ENCODE measurements around the gene AEBP1.

Gene AEBP1

DNA sequence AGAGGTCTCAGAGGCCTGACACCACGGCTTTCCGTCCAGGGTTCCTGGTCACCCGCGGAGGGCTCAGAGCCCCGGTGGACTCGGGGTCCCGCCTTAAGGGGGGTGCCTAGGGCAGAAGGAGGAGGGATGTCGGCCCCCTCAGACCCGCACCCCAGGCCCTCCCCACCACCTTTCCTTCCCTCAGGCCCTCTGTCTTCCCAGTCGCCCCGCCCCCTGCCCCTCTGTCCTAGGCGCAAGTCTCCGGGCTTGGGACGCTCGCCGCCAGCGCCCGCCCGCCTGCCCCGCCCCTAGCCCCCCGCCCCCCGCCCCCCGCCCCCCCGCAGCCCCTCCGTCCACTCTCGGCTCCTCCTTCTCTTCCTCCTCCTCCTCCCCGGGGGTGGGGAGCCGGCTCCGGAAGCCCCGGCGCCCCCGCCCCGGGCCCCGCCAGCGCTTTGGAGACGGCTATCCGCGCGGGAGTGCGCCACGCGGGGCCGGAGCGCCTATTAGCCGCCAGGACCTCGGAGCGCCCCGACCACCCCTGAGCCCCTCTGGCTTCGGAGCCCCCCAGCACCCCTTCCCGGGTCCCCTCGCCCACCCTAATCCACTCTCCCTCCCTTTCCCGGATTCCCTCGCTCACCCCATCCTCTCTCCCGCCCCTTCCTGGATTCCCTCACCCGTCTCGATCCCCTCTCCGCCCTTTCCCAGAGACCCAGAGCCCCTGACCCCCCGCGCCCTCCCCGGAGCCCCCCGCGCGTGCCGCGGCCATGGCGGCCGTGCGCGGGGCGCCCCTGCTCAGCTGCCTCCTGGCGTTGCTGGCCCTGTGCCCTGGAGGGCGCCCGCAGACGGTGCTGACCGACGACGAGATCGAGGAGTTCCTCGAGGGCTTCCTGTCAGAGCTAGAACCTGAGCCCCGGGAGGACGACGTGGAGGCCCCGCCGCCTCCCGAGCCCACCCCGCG lies at the start of gene AEBP1:
TSS of gene AEBP1 (plus strand) at position 423 of the 937 bp plus-strand sequence. CDS start at position 744, 321 bp downstream.
- no peak for DNase-seq

DNA sequence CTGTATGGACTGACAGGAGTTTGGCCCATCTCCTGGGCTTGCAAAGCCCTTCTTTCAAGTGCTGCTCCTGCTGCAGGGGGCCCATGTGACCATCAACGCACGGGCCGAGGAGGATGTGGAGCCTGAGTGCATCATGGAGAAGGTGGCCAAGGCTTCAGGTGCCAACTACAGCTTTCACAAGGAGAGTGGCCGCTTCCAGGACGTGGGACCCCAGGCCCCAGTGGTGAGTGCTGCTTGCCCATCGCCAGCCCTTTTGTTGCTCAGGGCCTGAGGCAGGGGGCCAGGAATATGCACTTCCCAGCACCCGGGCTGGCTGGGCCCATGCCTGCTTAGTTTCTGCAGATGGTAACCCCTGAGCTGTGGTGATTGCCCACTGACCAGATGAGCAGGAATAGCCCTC lies 47.5 kb upstream of the AEBP1 start:
- DNase-seq, result no peak

DNA sequence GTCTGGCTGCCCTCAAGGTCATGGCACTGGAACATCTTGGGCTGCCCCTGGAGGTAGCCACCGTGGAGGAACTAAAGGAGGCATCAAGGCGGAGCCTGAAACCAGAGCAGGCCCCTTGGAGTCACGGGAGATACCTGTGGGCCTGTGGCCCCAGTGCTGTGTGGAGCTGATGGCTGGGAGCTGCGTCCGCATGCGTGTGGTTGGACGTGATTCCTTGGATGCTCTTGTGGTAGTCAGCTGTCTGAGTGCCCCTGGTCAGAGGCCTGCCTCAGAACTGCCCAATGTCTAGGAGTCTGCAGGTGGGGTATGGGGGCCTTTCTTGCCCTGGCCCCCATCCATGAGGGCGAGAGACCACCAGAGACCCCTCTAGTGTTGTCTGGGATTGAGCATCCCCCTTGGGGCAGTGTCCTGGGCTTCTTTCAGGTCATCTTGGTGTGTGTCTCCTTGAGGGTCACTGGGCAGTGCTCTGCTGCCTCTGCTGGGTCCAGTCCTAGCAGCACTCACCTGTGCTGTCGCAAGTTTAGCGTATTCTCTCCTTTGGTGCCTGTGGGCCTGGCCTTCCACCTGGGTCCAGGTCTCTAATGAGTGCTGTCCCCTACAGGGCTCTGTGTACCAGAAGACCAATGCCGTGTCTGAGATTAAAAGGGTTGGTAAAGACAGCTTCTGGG lies 46.8 kb upstream of the AEBP1 start:
- DNase-seq, result no peak

DNA sequence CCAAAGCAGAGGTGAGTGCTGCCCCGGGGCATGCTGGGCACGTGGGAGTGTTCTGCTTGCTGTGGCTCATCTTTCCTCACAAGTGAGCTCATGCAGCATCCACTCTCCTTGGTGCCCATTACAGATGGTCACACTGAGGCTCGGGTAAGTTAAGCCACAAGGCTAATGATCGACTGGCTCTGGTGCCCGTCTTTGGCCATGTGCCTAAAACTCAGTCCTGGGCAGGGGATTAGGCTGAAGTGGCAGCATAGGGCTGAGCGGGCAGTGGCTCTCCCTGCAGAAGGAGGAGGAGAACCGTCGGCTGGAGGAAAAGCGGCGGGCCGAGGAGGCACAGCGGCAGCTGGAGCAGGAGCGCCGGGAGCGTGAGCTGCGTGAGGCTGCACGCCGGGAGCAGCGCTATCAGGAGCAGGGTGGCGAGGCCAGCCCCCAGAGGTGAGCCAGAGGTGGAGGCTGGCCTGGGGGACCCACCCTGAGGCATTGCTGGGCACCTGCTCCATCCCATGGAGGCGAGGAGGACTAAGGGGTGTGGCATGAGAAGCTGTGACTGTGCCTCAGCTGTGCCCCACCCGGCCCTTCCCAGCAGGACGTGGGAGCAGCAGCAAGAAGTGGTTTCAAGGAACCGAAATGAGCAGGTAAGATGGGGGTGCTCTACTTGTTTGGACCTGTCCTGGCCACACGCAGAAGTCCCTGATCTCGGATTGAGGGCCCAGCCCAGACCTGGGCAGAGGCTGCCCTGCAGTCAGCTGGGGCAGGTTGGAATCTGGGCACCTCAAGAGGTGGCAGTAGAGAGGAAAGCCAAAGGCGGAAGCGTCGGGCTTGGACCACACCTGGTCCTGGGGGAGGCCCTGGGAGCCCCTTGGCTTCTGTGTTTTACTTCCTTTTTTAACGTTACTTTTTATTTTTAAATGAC lies 46.0 kb upstream of the AEBP1 start:
- DNase-seq, result no peak

DNA sequence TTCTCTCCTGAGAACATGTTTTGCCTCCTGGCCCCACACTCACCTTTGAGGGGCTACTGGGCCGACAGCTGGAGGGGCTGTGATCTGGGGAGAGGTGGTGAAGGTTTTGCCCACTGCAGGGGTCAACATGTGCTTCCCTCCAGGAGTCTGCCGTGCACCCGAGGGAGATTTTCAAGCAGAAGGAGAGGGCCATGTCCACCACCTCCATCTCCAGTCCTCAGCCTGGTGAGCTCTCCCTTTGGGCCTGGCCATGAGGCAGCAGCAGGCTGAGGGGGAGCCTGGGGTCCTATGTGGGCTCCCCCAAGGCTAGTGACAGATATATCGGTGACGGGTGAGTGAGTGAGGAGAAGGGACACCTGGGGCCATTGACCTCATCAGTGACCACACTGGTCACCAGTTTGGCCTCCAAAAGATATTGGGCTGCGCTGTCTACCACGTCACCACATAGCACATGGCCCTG lies 45.4 kb upstream of the AEBP1 start:
- no peak for DNase-seq

DNA sequence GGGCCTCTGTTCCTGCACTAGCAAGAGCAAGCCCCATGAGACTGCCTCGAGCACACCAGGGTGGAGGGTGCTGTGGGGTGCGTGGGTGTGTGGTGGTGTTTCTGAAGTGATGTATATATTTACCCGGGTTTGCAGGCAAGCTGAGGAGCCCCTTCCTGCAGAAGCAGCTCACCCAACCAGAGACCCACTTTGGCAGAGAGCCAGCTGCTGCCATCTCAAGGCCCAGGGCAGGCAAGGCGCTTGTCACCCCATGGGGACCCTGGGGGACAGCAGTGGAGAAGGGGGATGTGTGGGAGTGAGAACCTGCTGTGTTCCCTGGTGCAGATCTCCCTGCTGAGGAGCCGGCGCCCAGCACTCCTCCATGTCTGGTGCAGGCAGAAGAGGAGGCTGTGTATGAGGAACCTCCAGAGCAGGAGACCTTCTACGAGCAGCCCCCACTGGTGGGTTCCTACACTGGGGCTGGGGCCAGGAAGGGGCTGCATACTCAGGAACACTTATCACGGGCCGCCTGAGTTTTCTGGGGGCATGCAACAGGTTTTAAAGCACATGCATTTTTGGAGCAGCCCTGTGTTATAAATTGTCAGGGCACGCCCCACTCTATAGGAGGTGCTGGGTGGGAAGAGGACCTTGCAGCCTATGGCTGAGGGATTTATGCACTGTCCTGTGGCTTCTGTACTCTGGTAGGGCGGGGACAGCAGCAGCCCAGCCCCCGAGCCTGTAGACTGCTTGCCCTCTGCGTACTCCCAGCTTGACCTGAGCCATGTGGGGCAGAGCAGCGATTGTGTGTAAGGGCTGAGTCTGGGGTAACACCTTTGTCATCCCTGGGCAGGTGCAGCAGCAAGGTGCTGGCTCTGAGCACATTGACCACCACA lies 44.7 kb upstream of the AEBP1 start:
- DNase-seq, result no peak

DNA sequence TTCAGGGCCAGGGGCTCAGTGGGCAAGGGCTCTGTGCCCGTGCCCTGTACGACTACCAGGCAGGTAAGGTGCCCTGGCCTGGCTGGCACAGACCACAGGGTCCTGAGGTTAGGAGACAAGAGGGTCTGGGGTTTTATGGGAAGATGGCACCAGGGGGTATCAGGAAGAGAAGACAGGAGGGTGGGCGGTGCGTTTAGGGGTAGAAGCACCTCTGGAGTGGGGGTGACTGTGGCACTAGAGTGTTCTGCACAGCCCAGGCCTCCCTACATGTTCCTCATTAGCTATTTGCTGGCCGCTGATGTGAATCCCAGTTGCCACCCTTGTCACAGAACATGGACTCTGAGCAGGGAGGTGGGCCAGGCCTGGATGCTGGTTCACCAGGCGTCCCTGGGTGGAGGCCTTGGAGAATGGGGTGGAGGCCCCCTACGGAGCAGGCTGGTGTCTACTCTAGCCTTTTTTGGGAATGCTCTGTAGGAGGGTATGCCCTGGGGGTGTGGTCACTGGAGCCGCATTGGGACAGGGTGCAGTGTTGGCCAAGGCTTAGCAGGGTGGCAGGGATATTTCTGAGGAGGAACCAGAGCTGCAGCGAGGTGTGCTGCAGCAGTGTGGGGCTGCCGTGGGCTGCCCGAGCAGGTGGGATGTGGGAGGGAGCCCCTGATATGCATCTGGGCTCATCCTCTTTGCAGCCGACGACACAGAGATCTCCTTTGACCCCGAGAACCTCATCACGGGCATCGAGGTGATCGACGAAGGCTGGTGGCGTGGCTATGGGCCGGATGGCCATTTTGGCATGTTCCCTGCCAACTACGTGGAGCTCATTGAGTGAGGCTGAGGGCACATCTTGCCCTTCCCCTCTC lies 43.8 kb upstream of the AEBP1 start:
- no peak for DNase-seq

DNA sequence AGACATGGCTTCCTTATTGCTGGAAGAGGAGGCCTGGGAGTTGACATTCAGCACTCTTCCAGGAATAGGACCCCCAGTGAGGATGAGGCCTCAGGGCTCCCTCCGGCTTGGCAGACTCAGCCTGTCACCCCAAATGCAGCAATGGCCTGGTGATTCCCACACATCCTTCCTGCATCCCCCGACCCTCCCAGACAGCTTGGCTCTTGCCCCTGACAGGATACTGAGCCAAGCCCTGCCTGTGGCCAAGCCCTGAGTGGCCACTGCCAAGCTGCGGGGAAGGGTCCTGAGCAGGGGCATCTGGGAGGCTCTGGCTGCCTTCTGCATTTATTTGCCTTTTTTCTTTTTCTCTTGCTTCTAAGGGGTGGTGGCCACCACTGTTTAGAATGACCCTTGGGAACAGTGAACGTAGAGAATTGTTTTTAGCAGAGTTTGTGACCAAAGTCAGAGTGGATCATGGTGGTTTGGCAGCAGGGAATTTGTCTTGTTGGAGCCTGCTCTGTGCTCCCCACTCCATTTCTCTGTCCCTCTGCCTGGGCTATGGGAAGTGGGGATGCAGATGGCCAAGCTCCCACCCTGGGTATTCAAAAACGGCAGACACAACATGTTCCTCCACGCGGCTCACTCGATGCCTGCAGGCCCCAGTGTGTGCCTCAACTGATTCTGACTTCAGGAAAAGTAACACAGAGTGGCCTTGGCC lies 43.0 kb upstream of the AEBP1 start:
- DNase-seq, result no peak

DNA sequence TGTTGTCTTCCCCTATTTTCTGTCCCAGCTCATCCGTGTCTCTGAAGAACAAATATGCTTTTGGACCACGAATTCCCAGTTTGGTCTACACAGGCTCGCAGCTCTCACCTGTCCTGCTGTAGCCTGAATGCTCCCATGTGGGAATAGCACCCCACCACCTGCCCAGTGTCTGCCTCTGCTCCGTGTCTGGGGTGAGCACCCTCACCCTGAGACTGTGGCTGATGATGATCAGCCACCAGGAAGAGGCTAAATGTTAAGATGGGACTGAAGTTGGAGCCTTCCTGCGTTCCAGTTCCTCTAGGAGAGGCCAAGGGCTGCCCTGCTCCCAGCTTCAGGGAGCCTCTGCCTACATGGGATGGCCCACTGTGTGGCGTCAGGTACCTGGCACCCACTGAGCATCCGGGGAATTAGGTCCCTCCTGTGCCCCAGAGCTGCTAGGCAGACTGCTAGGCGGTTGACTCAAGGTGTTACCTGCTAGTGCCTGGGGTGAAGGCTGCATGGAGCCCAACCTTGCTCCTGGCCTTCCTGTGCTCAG lies 42.4 kb upstream of the AEBP1 start:
- no peak for DNase-seq

DNA sequence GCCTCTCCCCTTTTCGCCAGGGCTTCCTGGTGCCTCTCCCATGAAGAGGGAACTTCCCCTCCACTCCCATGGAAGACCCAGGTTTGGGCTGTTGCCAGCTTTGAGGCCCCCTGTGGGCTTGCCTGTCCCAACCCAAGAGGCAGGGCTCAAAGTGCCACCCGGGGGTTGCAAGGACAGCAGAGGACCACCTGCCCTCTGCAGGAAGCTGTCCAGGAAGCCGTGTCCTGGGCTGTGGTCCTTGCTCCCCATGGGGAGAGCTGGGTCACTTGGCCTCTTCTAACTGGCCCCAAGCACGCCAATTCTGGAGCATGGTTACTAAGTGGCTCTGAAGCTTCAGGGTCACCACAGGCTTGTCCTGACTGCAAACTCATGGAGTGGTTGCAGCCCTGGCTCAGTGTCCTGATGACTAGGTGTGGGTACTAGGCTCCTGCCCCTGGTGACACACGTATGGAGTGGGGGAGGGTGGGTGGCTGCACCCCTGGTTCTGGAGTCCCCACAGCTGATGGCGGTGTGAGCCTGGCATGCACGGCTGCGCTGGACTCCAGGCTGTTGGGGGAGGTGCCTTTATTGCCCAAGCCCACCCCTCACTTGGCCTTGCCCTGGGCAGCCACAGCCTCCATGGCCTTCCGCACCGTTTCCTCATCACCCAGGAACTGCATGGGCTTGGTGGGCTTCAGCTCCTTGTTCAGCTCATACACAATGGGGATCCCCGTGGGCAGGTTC lies 41.8 kb upstream of the AEBP1 start:
- no peak for DNase-seq

DNA sequence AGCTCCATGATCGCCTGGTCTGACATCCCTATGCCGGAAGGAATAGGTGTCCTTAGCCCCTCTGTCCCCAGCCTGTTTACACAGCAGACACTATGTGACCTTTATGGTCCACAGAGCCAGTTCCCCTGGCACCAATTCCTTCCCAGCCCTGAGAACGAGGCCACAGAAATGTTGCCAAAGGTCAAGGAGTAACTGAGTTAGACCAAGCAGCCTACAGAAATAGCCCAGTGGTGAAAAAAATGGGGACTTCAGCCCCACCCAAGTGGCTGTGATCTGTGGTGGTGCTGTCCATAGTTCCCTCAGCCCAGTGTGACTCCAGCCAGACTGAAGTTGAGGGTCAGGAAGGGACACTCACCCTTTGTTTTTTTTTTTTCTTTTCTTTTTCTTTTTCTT lies 41.2 kb upstream of the AEBP1 start:
- no peak for DNase-seq

DNA sequence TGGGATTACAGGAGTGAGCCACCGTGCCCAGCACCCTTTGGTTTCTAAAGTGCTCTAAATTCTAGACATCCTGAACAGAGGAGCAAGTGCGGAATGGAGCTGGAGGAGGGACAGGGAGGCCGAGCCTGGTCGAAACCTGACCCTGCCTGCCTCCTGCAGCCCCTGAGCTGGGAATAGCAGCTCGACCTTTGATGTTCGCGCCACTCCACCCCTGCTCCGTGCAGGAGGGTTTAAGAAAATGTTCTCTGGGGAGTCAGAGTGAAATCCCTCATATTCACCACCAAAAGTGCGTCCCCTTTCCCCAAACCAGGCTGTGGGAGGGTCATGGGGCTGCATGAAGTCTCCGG lies 40.6 kb upstream of the AEBP1 start:
- no peak for DNase-seq

DNA sequence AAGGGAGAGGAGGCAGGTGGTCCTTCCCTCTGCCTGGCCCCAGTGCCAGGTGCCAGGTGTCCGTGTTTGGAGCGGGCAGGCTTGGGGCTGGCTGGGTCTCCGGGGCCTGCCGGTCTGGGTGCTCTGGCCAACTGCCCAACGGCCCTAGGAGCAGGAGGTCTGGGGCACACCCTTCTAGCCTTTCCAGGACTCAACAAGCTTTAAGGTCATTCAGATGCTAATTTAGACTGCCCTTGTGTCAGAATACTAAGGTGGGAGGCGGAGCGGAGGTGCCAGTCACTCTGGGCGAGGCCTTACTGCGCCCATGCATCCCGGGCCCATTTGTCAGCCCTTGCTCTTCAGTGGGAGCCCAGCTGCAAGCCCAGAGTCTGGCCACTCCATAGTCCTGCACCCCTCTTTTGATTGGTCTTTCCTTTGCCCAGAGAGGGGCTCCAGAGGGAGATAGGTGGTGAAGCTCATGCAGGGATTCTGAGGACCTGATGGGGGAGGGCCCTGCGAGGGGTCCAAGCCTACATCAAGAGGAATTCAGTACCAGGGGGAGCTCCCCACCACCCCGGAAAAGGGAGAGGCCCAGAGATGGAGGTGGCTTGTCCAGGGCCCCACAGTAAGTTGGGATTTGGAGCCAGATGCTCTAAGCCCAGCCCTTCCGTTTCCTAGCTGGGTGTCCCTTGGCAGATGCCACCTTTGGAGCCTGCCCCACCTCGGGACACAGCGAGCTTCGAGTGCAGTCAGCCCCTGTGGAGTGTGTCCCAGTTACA lies 40.1 kb upstream of the AEBP1 start:
- no peak for DNase-seq

DNA sequence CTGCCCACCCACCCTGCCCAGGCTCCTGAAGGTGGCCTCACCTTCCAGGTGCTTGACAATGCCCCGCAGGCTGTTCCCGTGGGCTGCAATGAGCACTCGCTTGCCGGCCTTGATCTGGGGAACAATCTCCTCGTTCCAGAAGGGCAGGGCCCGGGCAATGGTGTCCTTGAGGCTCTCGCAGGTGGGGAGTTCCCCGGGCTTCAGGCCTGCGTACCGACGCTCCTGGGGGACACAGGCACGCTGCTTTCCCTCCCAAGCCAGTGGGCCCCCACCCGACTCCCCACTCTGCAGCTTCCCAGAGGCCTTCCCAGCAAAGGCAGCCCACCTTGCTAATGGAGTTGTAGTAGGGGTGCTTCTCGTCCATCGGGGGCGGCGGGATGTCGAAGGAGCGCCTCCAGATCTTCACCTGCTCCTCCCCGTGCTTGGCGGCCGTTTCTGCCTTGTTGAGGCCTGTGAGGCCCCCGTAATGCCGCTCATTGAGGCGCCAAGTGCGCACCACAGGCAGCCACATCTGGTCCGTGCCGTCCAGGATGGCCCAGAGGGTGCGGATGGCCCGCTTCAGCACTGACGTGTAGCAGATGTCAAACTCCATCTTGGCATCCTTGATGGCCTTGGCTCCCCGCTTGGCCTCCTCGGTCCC lies 39.2 kb upstream of the AEBP1 start:
- DNase-seq, result no peak

DNA sequence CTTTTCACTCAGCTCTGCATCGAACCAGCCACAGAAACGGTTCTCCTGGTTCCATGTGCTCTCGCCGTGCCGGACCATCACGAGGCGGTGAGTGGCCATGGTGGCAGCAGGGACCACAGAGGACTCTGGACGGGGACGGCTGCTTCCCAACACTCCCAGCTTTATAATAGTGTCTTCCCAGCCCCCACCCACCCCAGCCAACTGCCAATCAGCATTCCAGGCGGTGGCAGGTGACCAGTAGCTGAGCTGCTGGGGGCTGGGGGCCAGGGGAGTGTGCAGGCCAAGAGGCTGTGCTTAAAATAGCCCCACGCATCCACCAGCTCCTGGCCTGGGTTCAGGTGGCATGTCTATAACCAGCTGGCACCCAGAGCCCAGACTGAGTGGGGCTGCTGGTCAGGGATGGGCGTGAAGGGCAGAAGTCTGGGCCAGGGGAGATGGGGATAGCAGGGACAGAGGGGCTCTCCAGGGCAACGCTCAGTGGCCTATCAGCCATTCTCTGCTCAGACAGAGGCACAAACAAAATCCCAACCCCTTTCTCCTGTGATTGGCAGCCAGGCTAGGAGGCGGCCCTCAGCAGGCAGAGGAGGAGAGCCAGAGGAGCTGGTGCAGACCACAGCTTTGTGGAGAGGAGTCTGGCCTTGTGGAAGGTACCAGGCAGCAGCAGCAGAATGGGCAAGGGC lies 38.6 kb upstream of the AEBP1 start, which contains the start of gene PGAM2:
TSS of gene PGAM2 (minus strand) at position 137 of the 680 bp plus-strand sequence. CDS start at position 99, 38 bp downstream.
- DNase-seq, result no peak

DNA sequence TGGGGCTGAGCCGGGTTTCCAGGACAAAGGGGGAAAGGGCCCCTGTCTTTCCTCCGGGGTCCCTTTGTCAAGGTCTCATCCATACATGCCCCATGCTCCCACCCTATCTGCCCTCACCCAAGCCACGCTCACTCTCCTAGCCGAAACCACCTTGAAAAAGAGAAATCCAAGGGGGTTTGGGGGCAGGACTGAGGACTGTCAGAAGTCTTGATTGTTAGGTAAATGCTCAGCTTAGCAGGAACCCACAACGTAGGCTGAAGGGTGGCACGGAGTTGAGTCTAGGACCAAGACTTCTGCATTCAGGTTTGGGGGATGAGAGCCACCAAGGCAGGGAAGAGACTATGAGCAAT lies 38.1 kb upstream of the AEBP1 start:
- no peak for DNase-seq

DNA sequence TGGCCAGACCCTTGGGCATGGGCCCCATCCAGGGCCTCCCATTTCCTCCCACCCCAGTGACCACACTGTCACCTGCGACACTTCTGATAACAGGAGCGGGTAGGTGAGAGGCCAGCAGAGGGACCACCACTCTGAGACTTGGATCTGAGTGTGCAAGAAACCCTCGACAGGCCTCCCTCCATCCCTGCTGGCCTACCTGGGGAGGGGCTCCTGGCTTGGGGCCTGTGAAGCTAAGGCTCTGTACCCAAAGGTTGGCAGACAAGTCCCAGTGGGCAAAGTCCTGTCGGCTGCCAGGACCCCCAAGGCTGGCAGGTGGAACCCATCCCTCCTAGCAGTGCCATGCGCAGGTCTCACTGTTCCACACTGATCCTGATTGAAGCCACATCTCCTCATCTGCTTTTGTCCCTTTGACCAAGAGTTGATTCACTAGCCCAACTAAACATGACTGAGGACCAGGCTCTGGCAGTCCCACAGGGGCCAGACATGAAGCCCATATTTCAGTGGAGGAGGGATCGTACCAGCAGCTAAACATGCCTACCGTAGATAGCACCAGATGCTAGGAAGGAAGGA lies 37.6 kb upstream of the AEBP1 start:
- no peak for DNase-seq

All from inflammatory macrophage treated with lipopolysaccharide for 4 hours (primary cell).